ENCODE results near the gene SMC4. TPM values are rescaled to one million over a fixed set of nuclear protein-coding genes. Genes with fewer than 3 reads are reported as not detected.

The SMC4 gene
- total RNA-seq, 1 donor from 2014 or later: 180 TPM

- no peak for DNase-seq (ENCODE audit: low read depth, low spot score)
- H3K4me3 Mint-ChIP-seq: no peak overlapping the region
- H3K27ac Mint-ChIP-seq (ENCODE audit: unreplicated experiment): no peak overlapping the region
- no peaks in the 10 kb centered on the region for H3K4me1 Mint-ChIP-seq
- H3K9me3 Mint-ChIP-seq: peaks cover 15% of the 10 kb centered on the region
- peaks cover 2% of the 10 kb centered on the region for H3K27me3 Mint-ChIP-seq (ENCODE audit: low read depth)
- H3K36me3 Mint-ChIP-seq (ENCODE audit: low read depth): peaks cover 7% of the 10 kb centered on the region
- TF ChIP-seq, protein P1, sequence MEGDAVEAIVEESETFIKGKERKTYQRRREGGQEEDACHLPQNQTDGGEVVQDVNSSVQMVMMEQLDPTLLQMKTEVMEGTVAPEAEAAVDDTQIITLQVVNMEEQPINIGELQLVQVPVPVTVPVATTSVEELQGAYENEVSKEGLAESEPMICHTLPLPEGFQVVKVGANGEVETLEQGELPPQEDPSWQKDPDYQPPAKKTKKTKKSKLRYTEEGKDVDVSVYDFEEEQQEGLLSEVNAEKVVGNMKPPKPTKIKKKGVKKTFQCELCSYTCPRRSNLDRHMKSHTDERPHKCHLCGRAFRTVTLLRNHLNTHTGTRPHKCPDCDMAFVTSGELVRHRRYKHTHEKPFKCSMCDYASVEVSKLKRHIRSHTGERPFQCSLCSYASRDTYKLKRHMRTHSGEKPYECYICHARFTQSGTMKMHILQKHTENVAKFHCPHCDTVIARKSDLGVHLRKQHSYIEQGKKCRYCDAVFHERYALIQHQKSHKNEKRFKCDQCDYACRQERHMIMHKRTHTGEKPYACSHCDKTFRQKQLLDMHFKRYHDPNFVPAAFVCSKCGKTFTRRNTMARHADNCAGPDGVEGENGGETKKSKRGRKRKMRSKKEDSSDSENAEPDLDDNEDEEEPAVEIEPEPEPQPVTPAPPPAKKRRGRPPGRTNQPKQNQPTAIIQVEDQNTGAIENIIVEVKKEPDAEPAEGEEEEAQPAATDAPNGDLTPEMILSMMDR (conservative IDR thresholded peaks at IDR 0.05): no peak
Observed at GRCh38 chr3:160473221-160473620, 73.8 kb downstream of the SMC4 start.

DNA sequence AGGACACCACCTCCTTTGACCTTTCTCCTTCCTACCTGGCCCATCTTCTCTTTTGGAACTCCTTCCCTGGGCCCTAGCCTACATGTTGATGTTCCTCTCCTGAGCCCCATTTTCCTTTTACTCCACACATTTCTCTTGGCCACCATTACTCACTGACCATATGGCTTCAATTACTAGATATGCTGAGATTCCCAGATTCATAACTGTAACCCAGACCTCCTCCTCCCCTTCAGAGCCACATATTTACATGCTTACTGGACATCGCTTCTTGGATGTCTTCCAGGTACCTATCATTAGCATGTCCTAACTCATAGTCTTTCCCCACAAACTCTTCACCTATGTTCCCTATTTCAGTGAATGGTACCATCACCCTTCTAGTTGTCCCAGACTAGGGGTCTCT, 74.5 kb downstream of the SMC4 start:
- peaks cover 2% of the 10 kb centered on the region for H3K27me3 Mint-ChIP-seq (ENCODE audit: low read depth)
- H3K4me3 Mint-ChIP-seq: no peak overlapping the region
- H3K9me3 Mint-ChIP-seq: peaks cover 13% of the 10 kb centered on the region
- no peak overlapping the region for H3K27ac Mint-ChIP-seq (ENCODE audit: unreplicated experiment)
- DNase-seq (ENCODE audit: low read depth, low spot score): no peak
- H3K4me1 Mint-ChIP-seq: no peaks in the 10 kb centered on the region
- TF ChIP-seq, protein P1 (conservative IDR thresholded peaks at IDR 0.05): no peak
- peaks cover 7% of the 10 kb centered on the region for H3K36me3 Mint-ChIP-seq (ENCODE audit: low read depth)

- peaks cover 7% of the 10 kb centered on the region for H3K36me3 Mint-ChIP-seq (ENCODE audit: low read depth)
- H3K27ac Mint-ChIP-seq (ENCODE audit: unreplicated experiment): no peak overlapping the region
- H3K27me3 Mint-ChIP-seq (ENCODE audit: low read depth): peaks cover 2% of the 10 kb centered on the region
- no peak for DNase-seq (ENCODE audit: low read depth, low spot score)
- H3K9me3 Mint-ChIP-seq: peaks cover 9% of the 10 kb centered on the region
- no peaks in the 10 kb centered on the region for H3K4me1 Mint-ChIP-seq
- H3K4me3 Mint-ChIP-seq: no peak overlapping the region
- TF ChIP-seq, protein P1 (conservative IDR thresholded peaks at IDR 0.05): no peak
Observed at GRCh38 chr3:160474416-160474838, 75.0 kb downstream of the SMC4 start.

DNA sequence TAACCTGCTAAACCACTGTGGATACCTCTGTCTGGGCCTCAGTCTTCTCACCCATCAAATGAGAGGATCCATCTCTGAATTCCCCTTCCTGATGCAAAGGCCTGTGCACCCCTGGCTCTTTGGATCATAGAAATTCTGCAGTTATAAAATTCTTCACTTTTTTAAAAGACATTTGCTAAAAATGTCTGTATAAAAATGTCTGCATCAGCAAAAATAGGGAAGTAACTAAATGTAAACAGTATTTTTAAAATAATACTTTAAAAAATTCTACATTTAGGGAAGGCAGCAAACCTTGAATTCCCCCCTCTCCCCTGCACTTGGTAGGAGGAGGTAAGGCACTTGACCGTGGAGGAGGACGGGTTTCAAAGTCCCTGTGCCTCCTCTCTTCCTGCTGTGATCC, 75.7 kb downstream of the SMC4 start:
- Mint-ChIP-seq H3K4me1 (no peaks in the 10 kb centered on the region), H3K9me3 (peaks cover 5% of the 10 kb centered on the region), H3K27me3 (ENCODE audit: low read depth) (no peaks in the 10 kb centered on the region), H3K27ac (ENCODE audit: unreplicated experiment) (no peak overlapping the region), H3K4me3 (no peak overlapping the region), H3K36me3 (ENCODE audit: low read depth) (peaks cover 2% of the 10 kb centered on the region)
- DNase-seq (ENCODE audit: low read depth, low spot score): no peak
- TF ChIP-seq, protein P1 (conservative IDR thresholded peaks at IDR 0.05): no peak

- TF ChIP-seq, protein P1 (conservative IDR thresholded peaks at IDR 0.05): no peak
- Mint-ChIP-seq H3K4me3 (no peak overlapping the region), H3K4me1 (no peaks in the 10 kb centered on the region), H3K27ac (ENCODE audit: unreplicated experiment) (no peak overlapping the region), H3K36me3 (ENCODE audit: low read depth) (peaks cover 2% of the 10 kb centered on the region), H3K9me3 (peaks cover 5% of the 10 kb centered on the region), H3K27me3 (ENCODE audit: low read depth) (no peaks in the 10 kb centered on the region)
- no peak for DNase-seq (ENCODE audit: low read depth, low spot score)
Observed at GRCh38 chr3:160475884-160476283, 76.4 kb downstream of the SMC4 start.

DNA sequence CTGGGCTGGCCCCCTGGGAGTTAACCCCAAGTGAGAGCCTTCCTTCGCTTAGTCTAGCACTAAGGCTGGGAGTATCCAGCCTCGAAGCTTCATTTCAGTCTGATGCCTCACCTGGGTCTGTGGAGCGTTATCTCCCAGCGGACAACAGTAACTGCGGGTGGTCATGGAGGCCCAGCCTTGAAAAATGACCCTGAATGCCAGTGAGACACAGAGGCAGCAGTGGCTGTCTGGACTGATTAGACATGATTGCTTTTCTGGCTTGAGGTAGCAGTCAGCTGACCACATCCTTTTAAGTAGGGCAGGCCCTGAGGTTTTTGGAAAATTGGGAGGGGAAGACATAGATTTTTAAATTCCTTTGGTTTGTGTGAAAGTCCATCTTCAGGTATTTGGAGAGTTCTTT, 78.3 kb downstream of the SMC4 start:
- no peaks in the 10 kb centered on the region for H3K4me1 Mint-ChIP-seq
- no peak overlapping the region for H3K4me3 Mint-ChIP-seq
- TF ChIP-seq, protein P1 (conservative IDR thresholded peaks at IDR 0.05): no peak
- no peaks in the 10 kb centered on the region for H3K9me3 Mint-ChIP-seq
- H3K27ac Mint-ChIP-seq (ENCODE audit: unreplicated experiment): no peak overlapping the region
- DNase-seq (ENCODE audit: low read depth, low spot score): no peak
- no peaks in the 10 kb centered on the region for H3K36me3 Mint-ChIP-seq (ENCODE audit: low read depth)
- no peaks in the 10 kb centered on the region for H3K27me3 Mint-ChIP-seq (ENCODE audit: low read depth)
